NCI-H2196 (cell line): ENCODE data around the gene COL1A1.
A peak's percentile ranks its signal among the peaks of the same experiment; 100 is the strongest.

ENCODE experiments used
- DNase-seq: peaks from one replicate; lab custom pipeline; 2025; ENCODE audit not compliant: unreplicated experiment; lab: John Stamatoyannopoulos, UW

COL1A1 gene

DNA sequence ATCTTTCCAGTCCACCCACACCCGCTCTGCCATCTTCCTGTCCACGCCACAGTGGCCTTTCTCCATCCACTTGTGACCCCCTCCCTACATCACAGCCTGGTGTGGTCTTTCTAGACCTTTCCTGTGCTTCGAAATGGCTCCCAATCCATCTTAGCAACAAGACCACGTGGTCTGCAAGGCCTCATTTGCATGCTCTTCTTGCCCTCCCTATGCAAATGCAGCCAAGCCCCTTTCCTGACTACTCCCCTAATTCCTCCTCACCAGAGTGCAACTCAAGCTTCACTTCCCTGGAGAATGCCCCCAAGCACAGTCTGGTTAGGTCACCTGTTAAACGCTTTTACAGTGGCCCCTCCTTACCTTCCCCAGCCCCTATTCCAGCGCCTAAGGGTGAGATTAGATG, 57.1 kb downstream of the COL1A1 start:
- DNase-seq, result no peak

DNA sequence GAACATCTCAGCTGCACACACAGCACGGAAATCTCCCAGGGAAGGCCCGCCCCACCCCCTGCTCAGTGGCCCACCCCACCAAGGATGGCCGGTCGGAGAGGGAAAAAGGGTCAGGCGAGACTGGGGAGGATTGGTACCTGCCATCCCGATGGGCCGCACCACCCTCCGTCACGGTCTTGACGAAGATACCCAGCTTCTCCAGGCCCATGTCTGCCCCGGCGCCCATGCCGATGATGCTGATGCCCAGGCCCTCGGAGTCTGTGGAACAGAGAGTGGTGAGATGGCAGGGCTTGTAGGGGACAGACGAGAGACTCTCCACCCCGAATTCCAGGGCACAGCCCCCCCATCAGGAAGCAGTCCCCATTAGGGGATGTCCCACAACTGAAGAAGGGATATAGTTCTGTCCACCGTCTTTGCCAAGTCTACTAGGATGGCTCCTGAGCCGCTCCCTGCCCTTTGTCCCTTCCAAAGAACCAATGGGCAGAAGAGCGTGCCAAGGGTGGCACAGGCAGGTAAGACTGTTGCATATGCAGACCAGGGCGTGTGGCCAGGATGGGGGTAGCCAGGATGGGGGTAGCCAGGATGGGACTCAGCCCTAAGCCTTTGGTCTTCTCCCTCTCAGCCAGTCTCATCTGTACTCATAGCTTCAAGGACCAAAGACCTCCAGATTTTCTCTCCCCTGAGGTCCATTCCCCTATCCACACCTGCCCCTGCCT, 57.8 kb downstream of the COL1A1 start:
- DNase-seq, result no peak

DNA sequence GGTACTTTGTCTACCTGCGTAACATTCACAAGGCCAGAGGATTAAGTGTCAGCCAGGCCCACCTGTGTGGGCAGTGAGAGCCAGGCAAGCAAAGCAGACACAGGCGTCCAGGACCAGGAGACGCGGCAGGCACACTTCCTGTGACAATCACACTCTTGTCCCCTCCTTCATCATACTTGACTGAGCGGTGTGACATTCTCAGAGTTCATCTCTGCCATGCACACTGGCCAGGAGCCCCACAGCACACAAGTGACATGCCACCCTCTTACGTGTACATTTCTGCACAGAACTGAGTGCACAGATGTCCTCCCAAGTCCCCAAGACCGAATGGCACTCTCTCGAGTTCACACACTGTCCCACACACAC, 59.7 kb downstream of the COL1A1 start:
- no peak for DNase-seq

DNA sequence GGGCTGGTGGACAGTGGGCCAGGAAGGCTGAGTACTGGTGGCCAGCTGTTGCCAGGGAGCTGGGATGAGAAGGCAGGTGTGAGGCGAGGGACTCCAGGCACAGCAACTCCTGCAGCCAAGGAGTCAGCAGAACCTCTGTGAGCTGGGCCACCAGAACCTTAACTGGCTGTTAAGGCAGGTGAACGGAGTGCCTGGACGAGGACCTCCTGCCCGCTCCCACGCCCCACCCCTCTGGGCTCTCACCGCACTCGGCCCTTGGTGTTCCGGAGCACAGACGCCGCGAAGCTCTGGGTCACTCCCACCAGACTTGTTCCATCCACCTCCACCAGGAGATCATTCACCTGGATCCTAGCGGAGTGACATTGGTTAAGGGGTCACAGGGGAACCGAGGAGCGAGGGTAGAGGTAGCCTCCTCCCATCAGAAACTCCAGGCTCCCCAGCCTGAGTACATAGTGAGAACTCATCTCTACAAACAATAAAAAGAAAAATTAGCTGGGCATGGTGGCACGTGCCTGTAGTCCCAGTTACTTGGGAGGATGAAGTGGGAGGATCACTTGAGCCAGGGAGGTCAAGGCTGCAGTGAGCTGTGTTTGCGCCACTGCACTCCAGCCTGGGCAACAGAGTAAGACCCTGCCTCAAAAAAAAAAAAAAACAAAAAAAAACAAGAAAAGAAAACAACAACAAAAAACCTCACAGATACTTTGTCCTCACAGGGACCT, 60.2 kb downstream of the COL1A1 start:
- no peak for DNase-seq

DNA sequence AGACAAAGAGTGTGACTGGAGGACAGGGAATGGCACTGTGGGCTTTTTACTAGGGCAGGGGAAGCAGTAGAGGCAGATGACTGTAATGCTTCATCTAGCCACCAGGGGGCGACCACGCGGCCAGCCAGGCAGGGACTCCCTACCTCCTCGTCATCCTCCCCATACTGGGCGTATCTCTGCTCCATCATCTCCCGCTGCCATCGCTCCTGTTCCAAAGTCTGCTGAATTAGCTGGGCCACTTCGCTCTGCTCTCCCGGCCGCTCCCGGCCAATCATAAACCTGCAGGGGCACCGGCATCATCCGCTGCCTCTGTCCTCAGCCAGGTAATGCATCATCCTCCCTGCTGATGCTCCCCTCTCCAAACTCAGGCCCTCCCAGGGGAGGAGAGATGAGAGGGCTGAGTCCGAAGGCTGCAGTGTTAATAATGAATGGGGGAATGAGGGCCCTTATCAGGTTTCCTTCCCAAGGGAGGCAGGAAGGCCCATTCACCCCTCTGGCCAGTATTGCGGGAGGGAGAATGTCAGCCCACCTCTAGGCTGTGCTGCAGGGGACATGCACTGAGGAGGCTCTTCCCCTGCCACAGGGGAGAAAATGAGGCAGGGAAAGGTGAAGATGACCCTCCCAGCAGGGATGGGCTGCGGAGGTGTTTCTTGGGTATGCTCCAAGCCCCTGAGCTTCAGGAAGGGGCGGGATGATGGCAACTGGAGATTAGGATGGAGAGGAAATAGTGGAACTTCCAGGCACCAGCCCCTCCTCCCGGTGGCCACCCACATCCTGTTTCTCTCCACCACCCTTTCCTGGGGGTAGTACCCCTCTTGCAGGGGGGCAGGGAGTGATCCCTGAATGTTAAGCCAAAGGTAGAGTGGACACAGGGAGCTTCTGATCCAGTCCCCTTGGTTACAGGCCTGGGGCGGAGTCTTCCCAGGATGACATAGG, 61.2 kb downstream of the COL1A1 start:
- peak; percentile 20 for DNase-seq

DNA sequence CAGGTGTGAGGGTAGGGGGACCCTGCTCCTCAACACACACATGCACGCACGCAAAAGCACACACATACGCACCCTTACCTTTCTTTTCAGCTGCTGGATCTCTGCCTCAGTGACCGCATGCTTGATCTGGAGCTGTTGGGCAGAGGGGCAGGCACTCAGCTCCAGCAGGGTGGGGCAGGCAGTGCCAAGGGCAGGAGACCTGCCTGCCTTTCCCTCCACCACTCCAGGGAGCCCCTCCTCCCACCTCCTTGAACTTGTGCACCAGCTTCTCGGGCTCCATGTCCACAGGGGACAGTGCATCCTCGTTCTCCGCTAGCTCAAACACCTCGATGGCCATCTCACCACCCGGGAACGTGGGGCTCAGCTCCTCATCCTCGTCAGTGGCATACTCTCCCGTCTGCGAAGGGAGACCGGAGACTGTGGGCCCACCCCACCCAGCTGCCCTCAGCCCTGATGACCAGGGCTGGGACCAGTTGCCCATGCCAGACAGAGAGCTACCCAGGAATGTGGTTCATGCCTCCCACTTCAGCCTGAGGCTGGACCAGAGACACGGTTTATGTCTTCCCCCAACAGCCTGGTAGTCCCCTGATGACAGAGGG, 62.1 kb downstream of the COL1A1 start:
- no peak for DNase-seq

DNA sequence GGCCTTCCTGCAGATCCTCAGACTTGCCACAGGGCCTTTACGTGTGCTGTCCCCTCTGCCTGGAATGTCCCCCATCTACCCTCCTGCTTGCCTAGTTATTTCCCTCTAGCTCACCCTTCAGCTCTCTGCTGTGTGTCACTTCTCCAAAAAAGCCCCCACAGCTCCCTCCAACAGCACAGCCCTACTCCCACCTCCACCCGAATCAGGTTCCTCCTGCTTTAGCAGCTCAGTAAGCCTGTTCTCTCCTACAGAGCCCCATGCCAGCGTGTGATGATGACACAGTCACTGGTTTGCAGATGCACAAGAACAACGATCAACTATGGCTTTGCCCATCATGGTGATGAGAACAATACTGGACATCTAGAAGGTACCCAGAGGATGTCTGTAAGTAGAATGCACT, 64.4 kb downstream of the COL1A1 start:
- no peak for DNase-seq

DNA sequence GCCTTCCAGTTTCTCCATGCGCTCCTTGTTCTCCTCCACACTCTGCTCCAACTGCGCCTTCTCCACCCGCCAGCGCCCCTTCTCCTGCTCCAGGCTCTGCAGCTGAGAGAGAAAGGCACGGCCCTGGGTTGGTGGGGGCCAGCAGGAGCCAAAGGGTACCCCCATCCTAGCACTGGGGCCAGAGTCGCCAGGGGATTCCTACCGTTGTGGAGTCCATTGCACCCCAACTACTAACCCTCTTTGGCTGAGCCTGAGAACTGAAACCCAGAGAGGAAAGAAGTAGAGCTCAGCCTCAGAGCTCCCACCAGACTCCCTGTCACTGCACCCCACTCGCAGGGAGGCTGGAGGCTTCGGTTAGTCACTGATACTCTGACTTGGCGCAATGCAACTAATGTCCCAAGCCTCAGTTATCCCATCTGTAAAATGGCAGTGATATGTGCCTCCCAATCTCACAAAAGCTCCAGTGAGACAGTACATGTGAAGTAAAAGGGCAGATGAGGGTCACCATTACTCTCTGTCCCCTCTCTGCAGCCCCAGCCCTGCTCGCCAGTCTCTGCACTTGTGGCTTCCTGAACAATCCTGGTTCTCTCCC, 65.2 kb downstream of the COL1A1 start:
- no peak for DNase-seq

DNA sequence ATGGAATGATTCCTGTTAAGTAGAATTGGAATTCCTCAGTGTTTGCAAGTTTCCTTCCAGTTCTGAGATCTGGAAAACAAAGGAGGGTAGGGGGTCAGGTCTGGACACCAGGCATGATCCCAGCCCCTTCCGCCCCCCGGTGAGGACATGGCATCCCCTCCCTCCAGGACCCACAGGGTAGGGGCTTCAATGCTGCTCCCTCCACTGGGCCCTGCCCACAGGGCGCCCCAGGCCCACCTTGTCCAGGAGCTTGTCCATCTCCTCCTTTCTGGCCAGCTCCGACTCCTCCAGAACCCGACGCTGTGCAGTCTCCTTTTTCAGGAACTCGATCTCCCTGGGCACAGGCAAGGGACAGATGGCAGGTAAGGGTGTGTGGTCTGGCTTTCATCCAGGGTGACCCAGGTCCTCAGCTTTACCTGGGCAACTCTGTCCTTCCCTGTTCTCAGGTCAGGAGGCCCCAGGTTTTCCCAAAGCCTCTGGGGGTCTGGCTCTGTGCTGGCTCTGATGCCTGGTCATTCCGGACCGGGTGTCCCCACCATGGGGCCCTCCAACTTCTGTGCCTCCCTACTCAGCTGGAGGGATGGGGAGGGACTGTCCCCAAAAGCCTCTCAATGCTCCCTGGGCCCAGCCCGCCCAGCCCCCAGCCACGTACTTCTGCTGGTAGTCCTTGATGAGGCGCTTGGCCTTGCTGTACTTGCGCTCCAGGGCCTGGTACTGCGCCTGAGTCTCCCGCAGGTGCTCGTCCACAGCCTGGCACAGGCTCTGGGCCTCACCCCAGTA, 65.9 kb downstream of the COL1A1 start:
- DNase-seq, result no peak

DNA sequence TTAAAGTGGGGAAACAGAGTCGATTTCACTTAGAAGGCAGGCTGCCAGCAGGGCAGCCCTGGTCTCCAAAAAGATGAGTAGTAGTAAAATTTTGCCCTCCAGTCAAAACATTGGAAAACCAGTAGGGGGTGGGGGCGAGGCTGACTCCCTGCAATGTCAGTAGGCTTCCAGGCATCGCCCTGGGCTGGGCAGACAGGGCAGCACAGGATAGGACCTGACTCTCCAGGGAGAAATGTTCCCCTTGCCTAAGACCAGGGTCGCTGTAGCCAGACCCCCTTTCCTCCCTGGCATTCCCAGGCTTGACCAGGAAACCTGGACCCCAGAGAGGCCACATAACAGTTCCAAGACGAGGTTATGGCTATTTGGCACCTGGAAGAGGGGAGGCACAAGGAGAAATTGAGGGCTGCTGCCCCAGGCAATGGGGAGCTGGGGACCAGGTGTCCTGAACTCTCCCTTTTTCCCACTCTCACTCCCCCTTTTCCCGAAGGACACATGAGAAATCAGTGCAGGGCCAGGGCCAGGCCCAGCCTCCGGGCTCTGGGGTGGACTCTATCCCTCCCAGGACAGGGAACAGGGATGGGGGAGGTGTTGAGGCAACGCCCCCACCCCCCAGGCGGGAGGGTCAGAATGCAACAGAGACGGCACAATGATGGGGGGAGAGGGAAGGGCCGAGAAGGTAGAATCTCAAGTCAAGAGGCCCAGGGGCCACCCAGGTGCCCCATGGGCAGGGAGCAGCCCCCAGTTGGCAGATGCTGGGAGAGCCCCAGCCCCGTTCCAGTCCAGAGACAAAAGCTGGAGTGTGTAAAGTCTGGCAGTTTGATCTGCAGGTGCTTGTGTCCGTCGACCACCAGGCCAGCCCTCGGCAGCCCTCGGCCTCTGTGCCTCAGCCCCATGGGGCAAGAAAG, 67.0 kb downstream of the COL1A1 start:
- DNase-seq, result no peak

DNA sequence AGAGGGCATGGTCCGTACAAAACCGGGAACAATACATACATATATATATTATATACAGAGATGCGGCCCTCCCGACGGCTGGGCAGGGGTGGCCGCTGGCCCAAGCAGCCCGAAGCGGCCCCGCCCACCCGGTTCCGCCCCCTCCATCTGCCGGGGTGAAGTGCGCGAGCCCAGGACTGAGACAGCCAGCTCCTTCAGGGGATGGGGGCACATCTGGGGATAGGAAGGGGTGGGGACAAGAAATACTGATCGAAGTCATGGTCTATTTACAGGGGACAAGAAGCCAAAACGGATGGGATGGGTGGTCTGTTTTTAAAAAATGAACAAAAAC, 67.7 kb downstream of the COL1A1 start:
- DNase-seq, result no peak
